Astrocyte (in vitro differentiated cells and primary cell): Measurements from ENCODE around the gene PLP2.

ENCODE experiments used
- CTCF ChIP-seq: IDR thresholded peaks from 2 replicates; pipeline ENCODE4 v1.5.1; 2011; ENCODE audit warnings: low read depth, mild to moderate bottlenecking, inconsistent platforms, low read length, moderate library complexity; ENCODE audit not compliant: insufficient read depth
- EZH2 ChIP-seq: IDR thresholded peaks from 2 replicates; pipeline ENCODE4 v1.6.1; 2012; ENCODE audit warnings: mild to moderate bottlenecking, low read length, inconsistent platforms; ENCODE audit not compliant: insufficient read depth

DNA sequence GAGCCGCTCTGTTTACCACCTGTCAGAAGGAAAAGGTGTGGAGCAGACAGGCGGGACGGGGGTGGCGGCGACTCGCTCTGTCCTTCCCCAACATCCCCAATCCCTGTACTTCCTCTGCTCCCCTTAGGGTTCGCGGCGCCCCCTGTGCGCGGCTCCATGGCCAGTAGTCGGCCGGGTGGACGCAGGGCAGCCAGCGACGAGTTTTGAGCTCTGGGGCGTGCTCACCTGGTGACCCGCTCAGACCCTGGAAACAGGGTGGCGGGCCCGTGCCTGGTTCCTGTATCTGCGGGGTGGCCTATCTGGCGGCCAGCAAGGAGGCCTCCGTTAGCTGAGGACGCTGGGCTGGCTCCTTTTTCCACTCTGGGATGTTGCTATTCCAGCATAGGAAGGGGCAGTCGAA lies 14.5 kb upstream of the PLP2 start:
- TF ChIP-seq CTCF, result no peak
- no peak for TF ChIP-seq EZH2
